Trophoblast cell (in vitro differentiated cells and primary cell): ENCODE data around the gene SERPINA10.

Source experiments
- DNase-seq, 2 donors: peaks; one replicate each; pipeline ENCODE4 v3.0.0-alpha.2; 2016
- H2AFZ ChIP-seq: 2 replicates; pipeline ENCODE4 v1.6.1; 2013; ENCODE audit warnings: low read length, moderate library complexity, mild to moderate bottlenecking; ENCODE audit not compliant: insufficient read depth, poor library complexity
- H2AK5ac ChIP-seq: 2 replicates; pipeline ENCODE4 v1.6.1; 2013; ENCODE audit warnings: mild to moderate bottlenecking, low read length
- H2BK120ac ChIP-seq: 2 replicates; pipeline ENCODE4 v1.6.1; 2013; ENCODE audit warnings: low read length, mild to moderate bottlenecking, moderate library complexity; ENCODE audit not compliant: insufficient read depth, poor library complexity
- H2BK12ac ChIP-seq: 2 replicates; pipeline ENCODE4 v1.6.1; 2013; ENCODE audit warnings: mild to moderate bottlenecking, low read length, moderate library complexity
- H2BK5ac ChIP-seq: 2 replicates; pipeline ENCODE4 v1.6.1; 2013; ENCODE audit warnings: low read length, low read depth, moderate library complexity, mild to moderate bottlenecking; ENCODE audit not compliant: poor library complexity
- H3K14ac ChIP-seq: 2 replicates; pipeline ENCODE4 v1.6.1; 2013; ENCODE audit warnings: mild to moderate bottlenecking, low read length
- H3K18ac ChIP-seq: 2 replicates; pipeline ENCODE4 v1.6.1; 2013; ENCODE audit warnings: mild to moderate bottlenecking, low read length
- H3K23ac ChIP-seq: 2 replicates; pipeline ENCODE4 v1.6.1; 2013; ENCODE audit warnings: low read length
- H3K27ac ChIP-seq: 2 replicates; pipeline ENCODE4 v1.5.1; 2013; ENCODE audit warnings: low read depth, mild to moderate bottlenecking, inconsistent platforms, low read length, moderate library complexity
- H3K27me3 ChIP-seq: 2 replicates; pipeline ENCODE4 v1.6.1; 2013; ENCODE audit warnings: inconsistent platforms, mild to moderate bottlenecking, low read length, moderate library complexity; ENCODE audit not compliant: insufficient read depth
- H3K36me3 ChIP-seq, 2 experiments: 1 replicate in 1 of 2; 2 replicates in 1 of 2; pipeline ENCODE4 v1.6.1; 2013; ENCODE audit warnings: low read length in 2 of 2, mild to moderate bottlenecking in 2 of 2, moderate library complexity in 1 of 2; ENCODE audit not compliant: insufficient read depth in 2 of 2, control insufficient read depth in 1 of 2
- H3K4ac ChIP-seq: 2 replicates; pipeline ENCODE4 v1.6.1; 2013; ENCODE audit warnings: low read depth, mild to moderate bottlenecking, low read length, moderate library complexity
- H3K4me1 ChIP-seq, 2 experiments: 1 replicate in 1 of 2; 2 replicates in 1 of 2; pipeline ENCODE4 v1.6.1; 2013; ENCODE audit warnings: low read length in 2 of 2, mild to moderate bottlenecking in 2 of 2, moderate library complexity in 1 of 2; ENCODE audit not compliant: insufficient read depth in 2 of 2, control insufficient read depth in 1 of 2
- H3K4me2 ChIP-seq: 2 replicates; pipeline ENCODE4 v1.6.1; 2013; ENCODE audit warnings: inconsistent platforms, mild to moderate bottlenecking, low read length, moderate library complexity
- H3K4me3 ChIP-seq: 2 replicates; pipeline ENCODE4 v1.5.1; 2013; ENCODE audit warnings: mild to moderate bottlenecking, low read depth, low read length, inconsistent platforms
- H3K79me1 ChIP-seq: one replicate; pipeline ENCODE4 v1.6.1; 2013; ENCODE audit warnings: low read length
- H3K79me2 ChIP-seq: 2 replicates; pipeline ENCODE4 v1.6.1; 2013; ENCODE audit warnings: low read length, mild to moderate bottlenecking; ENCODE audit not compliant: control insufficient read depth, insufficient read depth, poor library complexity
- H3K9ac ChIP-seq: 2 replicates; pipeline ENCODE4 v1.6.1; 2013; ENCODE audit warnings: mild to moderate bottlenecking, low read length
- H3K9me3 ChIP-seq: 2 replicates; pipeline ENCODE4 v1.6.1; 2013; ENCODE audit warnings: low read depth, mild to moderate bottlenecking, control low read depth, inconsistent platforms, low read length; ENCODE audit not compliant: insufficient read depth
- H4K12ac ChIP-seq: 2 replicates; pipeline ENCODE4 v1.6.1; 2013; ENCODE audit warnings: low read depth, mild to moderate bottlenecking, low read length, moderate library complexity
- H4K8ac ChIP-seq: 2 replicates; pipeline ENCODE4 v1.6.1; 2013; ENCODE audit warnings: low read depth, mild to moderate bottlenecking, low read length, moderate library complexity
- H4K91ac ChIP-seq: one replicate; pipeline ENCODE4 v1.6.1; 2013; ENCODE audit warnings: low read depth, mild to moderate bottlenecking, low read length, moderate library complexity
- WGBS: extraction: QIAGEN DNeasy Blood & Tissue Kit; methylation state at CpG from one replicate; pipeline ENCODE4 v1.1.7; 2013; ENCODE audit warnings: missing lambda C conversion rate; ENCODE audit not compliant: insufficient read length, insufficient coverage; ENCODE audit errors: extremely low coverage; 5-methylcytosine and 5-hydroxymethylcytosine counted together

The SERPINA10 gene

GRCh38 chr14:94239406-94239805, 53.7 kb downstream of the SERPINA10 start:
- Histone ChIP-seq H2BK5ac (no peak overlapping the region), H3K27me3 (no peaks in the 10 kb centered on the region), H4K8ac (no peak overlapping the region), H3K79me2 (no peaks in the 10 kb centered on the region), H3K23ac (no peak overlapping the region), H2BK120ac (no peak overlapping the region), H2AK5ac (no peak overlapping the region), H3K4me3 (no peak overlapping the region), H2AFZ (no peak overlapping the region), H2BK12ac (no peak overlapping the region), H3K4me2 (no peak overlapping the region), H3K4ac (no peak overlapping the region), H3K18ac (no peak overlapping the region), H3K9me3 (no peaks in the 10 kb centered on the region), H3K4me1 (no peaks in the 10 kb centered on the region), H3K9ac (no peak overlapping the region), H3K14ac (no peak overlapping the region), H3K27ac (no peak overlapping the region), H3K36me3 (no peaks in the 10 kb centered on the region), H4K91ac (no peak overlapping the region), H3K79me1 (no peaks in the 10 kb centered on the region), H4K12ac (no peak overlapping the region)
- no CpG with 5 or more reads among the region's 2 CpGs for WGBS
- no peak for DNase-seq

GRCh38 chr14:94237983-94238382, 55.1 kb downstream of the SERPINA10 start:
- Histone ChIP-seq H2BK12ac (no peak overlapping the region), H3K18ac (no peak overlapping the region), H2AFZ (no peak overlapping the region), H3K4ac (no peak overlapping the region), H3K4me3 (no peak overlapping the region), H3K79me1 (no peaks in the 10 kb centered on the region), H3K14ac (no peak overlapping the region), H2AK5ac (no peak overlapping the region), H3K23ac (no peak overlapping the region), H3K27me3 (no peaks in the 10 kb centered on the region), H3K9ac (no peak overlapping the region), H3K9me3 (no peaks in the 10 kb centered on the region), H3K4me2 (no peak overlapping the region), H3K36me3 (no peaks in the 10 kb centered on the region), H2BK5ac (no peak overlapping the region), H3K27ac (no peak overlapping the region), H3K79me2 (no peaks in the 10 kb centered on the region), H4K8ac (no peak overlapping the region), H4K12ac (no peak overlapping the region), H4K91ac (no peak overlapping the region), H2BK120ac (no peak overlapping the region), H3K4me1 (no peaks in the 10 kb centered on the region)
- WGBS: no CpG with 5 or more reads among the region's 4 CpGs
- DNase-seq: no peak

GRCh38 chr14:94237046-94237445, 56.0 kb downstream of the SERPINA10 start:
- no peaks in the 10 kb centered on the region for H3K36me3 ChIP-seq
- DNase-seq: no peak
- no peak overlapping the region for H3K27ac ChIP-seq
- no peak overlapping the region for H2BK12ac ChIP-seq
- no peak overlapping the region for H2BK5ac ChIP-seq
- no peak overlapping the region for H3K4ac ChIP-seq
- H4K12ac ChIP-seq: no peak overlapping the region
- H3K4me3 ChIP-seq: no peak overlapping the region
- H4K91ac ChIP-seq: no peak overlapping the region
- no peak overlapping the region for H2AK5ac ChIP-seq
- no peak overlapping the region for H3K9ac ChIP-seq
- no peak overlapping the region for H2AFZ ChIP-seq
- H3K79me1 ChIP-seq: no peaks in the 10 kb centered on the region
- H3K9me3 ChIP-seq: no peaks in the 10 kb centered on the region
- no peak overlapping the region for H3K23ac ChIP-seq
- H2BK120ac ChIP-seq: no peak overlapping the region
- H3K27me3 ChIP-seq: no peaks in the 10 kb centered on the region
- H3K79me2 ChIP-seq: no peaks in the 10 kb centered on the region
- no peak overlapping the region for H3K4me2 ChIP-seq
- no peak overlapping the region for H4K8ac ChIP-seq
- H3K18ac ChIP-seq: no peak overlapping the region
- H3K4me1 ChIP-seq: no peaks in the 10 kb centered on the region
- H3K14ac ChIP-seq: no peak overlapping the region
